CD14-positive monocyte (primary cell): ENCODE measurements around the gene DTYMK. TPM values are rescaled to one million over a fixed set of nuclear protein-coding genes. Genes with fewer than 3 reads are reported as not detected.
A peak's percentile ranks its signal among the peaks of the same experiment; 100 is the strongest.

Experiments
- DNase-seq, 3 donors: peaks; one replicate each; pipeline ENCODE4 v3.0.0-alpha.2; 2011 to 2022
- H2AFZ ChIP-seq: 2 replicates; pipeline ENCODE4 v1.6.0; 2012; ENCODE audit warnings: mild to moderate bottlenecking, low read depth, low read length, inconsistent platforms; ENCODE audit not compliant: insufficient read depth, poor library complexity, severe bottlenecking
- H3K27ac ChIP-seq, 2 donors: 1 replicate in 1 of 2; 2 replicates in 1 of 2; pipeline ENCODE4 v1.5.1; 2012 to 2013; ENCODE audit warnings: low read length in 2 of 2, control low read depth in 1 of 2, inconsistent platforms in 1 of 2, low read depth in 1 of 2, mild to moderate bottlenecking in 1 of 2
- H3K27me3 ChIP-seq, 2 donors: one replicate each; pipeline versions ENCODE4 v1.6.0 to v1.6.1; 2011 to 2013; ENCODE audit warnings: low read length in 2 of 2; ENCODE audit not compliant: control insufficient read depth in 2 of 2, insufficient read depth in 2 of 2
- H3K36me3 ChIP-seq, 2 donors: replicated peaks in 1 of 2; 1 replicate in 1 of 2; 2 replicates in 1 of 2; pipeline versions ENCODE4 v1.5.1 to v1.6.1; 2012 to 2013; ENCODE audit warnings: low read length in 2 of 2, control low read depth in 1 of 2, inconsistent platforms in 1 of 2, mild to moderate bottlenecking in 1 of 2; ENCODE audit not compliant: insufficient read depth in 2 of 2, control insufficient read depth in 1 of 2
- H3K4me1 ChIP-seq, 2 donors: 1 replicate in 1 of 2; 2 replicates in 1 of 2; pipeline versions ENCODE4 v1.5.1 to v1.6.1; 2012 to 2013; ENCODE audit warnings: low read length in 2 of 2, control low read depth in 1 of 2, inconsistent platforms in 1 of 2, mild to moderate bottlenecking in 1 of 2, moderate library complexity in 1 of 2; ENCODE audit not compliant: insufficient read depth in 2 of 2, control insufficient read depth in 1 of 2
- H3K4me2 ChIP-seq: replicated peaks from 2 replicates; pipeline ENCODE3; 2012; ENCODE audit warnings: low read length, moderate library complexity, mild to moderate bottlenecking; ENCODE audit not compliant: poor library complexity, severe bottlenecking; ENCODE audit errors: extremely low read depth
- H3K4me3 ChIP-seq, 3 experiments: fragments of 200-600 bp in 1 of 3; sonication (generic) in 1 of 3; replicated peaks in 1 of 3; 1 replicate in 2 of 3; 2 replicates in 1 of 3; pipeline ENCODE4 v1.5.1; 2011 to 2013; ENCODE audit warnings: low read length in 3 of 3, mild to moderate bottlenecking in 3 of 3, control low read depth in 2 of 3, low read depth in 2 of 3, inconsistent platforms in 1 of 3, moderate library complexity in 1 of 3
- H3K79me2 ChIP-seq: 2 replicates; pipeline ENCODE4 v1.6.0; 2012; ENCODE audit warnings: mild to moderate bottlenecking, control low read depth, inconsistent platforms, low read length, moderate library complexity; ENCODE audit not compliant: insufficient read depth
- H3K9ac ChIP-seq: 2 replicates; pipeline ENCODE4 v1.6.0; 2017; ENCODE audit warnings: low read length, mild to moderate bottlenecking; ENCODE audit not compliant: insufficient read depth, poor library complexity, severe bottlenecking
- H3K9me3 ChIP-seq, 2 donors: replicated peaks in 1 of 2; 1 replicate in 1 of 2; 2 replicates in 1 of 2; pipeline versions ENCODE4 v1.5.1 to v1.6.1; 2012 to 2013; ENCODE audit warnings: low read length in 2 of 2, control low read depth in 1 of 2; ENCODE audit not compliant: control insufficient read depth in 1 of 2, insufficient read depth in 1 of 2
- H4K20me1 ChIP-seq: 2 replicates; pipeline ENCODE4 v1.6.0; 2012; ENCODE audit warnings: mild to moderate bottlenecking, low read length, control low read depth, moderate library complexity; ENCODE audit not compliant: insufficient read depth
- H3K27ac Mint-ChIP-seq, 7 donors: one replicate each; pipeline ENCODE4 v1.8.0; 2020; ENCODE audit warnings: mild to moderate bottlenecking in 7 of 7, mixed read lengths in 7 of 7, moderate library complexity in 6 of 7, inconsistent platforms in 2 of 7
- H3K27me3 Mint-ChIP-seq, 3 donors: one replicate each; pipeline ENCODE4 v1.8.0; 2021 to 2022; ENCODE audit warnings: low read depth in 3 of 3, mild to moderate bottlenecking in 3 of 3, mixed read lengths in 3 of 3, moderate library complexity in 3 of 3, inconsistent platforms in 1 of 3
- H3K36me3 Mint-ChIP-seq, 2 donors: one replicate each; pipeline ENCODE4 v1.8.0; 2020; ENCODE audit warnings: mixed read lengths in 2 of 2, inconsistent platforms in 1 of 2, mild to moderate bottlenecking in 1 of 2
- H3K4me1 Mint-ChIP-seq: one replicate; pipeline ENCODE4 v1.8.0; 2020; ENCODE audit warnings: mild to moderate bottlenecking, mixed read lengths
- H3K4me3 Mint-ChIP-seq, 2 donors: one replicate each; pipeline ENCODE4 v1.8.0; 2020; ENCODE audit warnings: mild to moderate bottlenecking in 2 of 2, mixed read lengths in 2 of 2, moderate library complexity in 1 of 2
- H3K9me3 Mint-ChIP-seq, 7 donors: one replicate each; pipeline ENCODE4 v1.8.0; 2020 to 2022; ENCODE audit warnings: mixed read lengths in 7 of 7, mild to moderate bottlenecking in 6 of 7, moderate library complexity in 6 of 7, inconsistent platforms in 2 of 7
- WGBS: methylation state at CpG from one replicate; pipeline ENCODE4 v1.1.5; 2013; ENCODE audit warnings: missing lambda C conversion rate; ENCODE audit not compliant: insufficient coverage; 5-methylcytosine and 5-hydroxymethylcytosine counted together
- intact Hi-C, 2 donors: fragments of 100-400 bp; cut with micrococcal nuclease; formaldehyde crosslinking; loops; one replicate each; pipeline versions ENCODE4 v1.15.0 to v1.15.1; 2023
- polyA plus RNA-seq, 3 donors: library from polyadenylated mRNA; depleted of rRNA in 1 of 3; unstranded in 2 of 3; stranded (reverse) in 1 of 3; fragments of 300-500 nt in 2 of 3; fragments of >200 nt in 1 of 3; fragmentation: Illumina TruSeq in 2 of 3; gene quantifications; 1 replicate in 2 of 3; 2 replicates in 1 of 3; pipeline ENCODE4 v1.2.3, GENCODE V29; 2012 to 2021
- TF ChIP-seq, protein P1 (sequence below): fragments of 200-600 bp; IDR thresholded peaks from one replicate; pipeline ENCODE4 v1.8.0; 2022; ENCODE audit warnings: antibody characterized with exemption, mild to moderate bottlenecking

Gene DTYMK
- polyA plus RNA-seq, 3 donors, result 13.0 to 23.5 (median 18.7) TPM

DNA sequence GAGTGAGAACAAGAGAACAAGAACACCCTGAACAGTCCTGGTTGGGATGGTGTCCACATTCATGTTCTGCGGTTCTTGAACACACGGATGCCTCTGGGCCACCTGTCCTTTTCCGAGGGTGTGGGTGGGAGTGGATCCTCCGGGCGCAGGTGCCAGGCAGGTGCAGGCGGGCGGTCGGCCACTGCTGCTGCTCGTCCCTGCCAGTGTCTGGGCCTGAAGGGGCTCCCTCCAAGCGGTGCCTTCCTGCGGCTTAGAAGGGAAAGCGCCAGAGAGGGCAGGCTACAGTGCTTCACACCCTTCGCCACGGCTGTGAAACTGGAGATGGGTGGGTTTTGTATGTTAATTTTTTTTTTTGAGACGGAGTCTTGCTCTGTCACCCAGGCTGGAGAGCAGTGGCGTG lies 39.8 kb upstream of the DTYMK start:
- Histone ChIP-seq H3K4me1 (peaks cover 7 to 15% of the 10 kb centered on the region in 2 donors), H3K4me2 (no peak overlapping the region), H4K20me1 (no peaks in the 10 kb centered on the region), H3K27ac (no peak overlapping the region), H3K27me3 (no peaks in the 10 kb centered on the region), H3K36me3 (peaks cover 16 to 29% of the 10 kb centered on the region in 2 donors), H3K79me2 (no peaks in the 10 kb centered on the region), H3K9me3 (peaks cover 30 to 39% of the 10 kb centered on the region in 2 donors), H2AFZ (no peak overlapping the region), H3K4me3 (no peak overlapping the region), H3K9ac (no peak overlapping the region)
- Mint-ChIP-seq H3K27ac (no peak overlapping the region), H3K4me3 (no peak overlapping the region), H3K27me3 (peaks cover 0 to 2% (median 0%) of the 10 kb centered on the region in 3 donors), H3K36me3 (peaks cover 29 to 36% of the 10 kb centered on the region in 2 donors), H3K4me1 (peaks cover 17% of the 10 kb centered on the region), H3K9me3 (peaks cover 29 to 38% (median 35%) of the 10 kb centered on the region in 7 donors)
- intact Hi-C loops, result no loop called here
- TF ChIP-seq, protein P1, sequence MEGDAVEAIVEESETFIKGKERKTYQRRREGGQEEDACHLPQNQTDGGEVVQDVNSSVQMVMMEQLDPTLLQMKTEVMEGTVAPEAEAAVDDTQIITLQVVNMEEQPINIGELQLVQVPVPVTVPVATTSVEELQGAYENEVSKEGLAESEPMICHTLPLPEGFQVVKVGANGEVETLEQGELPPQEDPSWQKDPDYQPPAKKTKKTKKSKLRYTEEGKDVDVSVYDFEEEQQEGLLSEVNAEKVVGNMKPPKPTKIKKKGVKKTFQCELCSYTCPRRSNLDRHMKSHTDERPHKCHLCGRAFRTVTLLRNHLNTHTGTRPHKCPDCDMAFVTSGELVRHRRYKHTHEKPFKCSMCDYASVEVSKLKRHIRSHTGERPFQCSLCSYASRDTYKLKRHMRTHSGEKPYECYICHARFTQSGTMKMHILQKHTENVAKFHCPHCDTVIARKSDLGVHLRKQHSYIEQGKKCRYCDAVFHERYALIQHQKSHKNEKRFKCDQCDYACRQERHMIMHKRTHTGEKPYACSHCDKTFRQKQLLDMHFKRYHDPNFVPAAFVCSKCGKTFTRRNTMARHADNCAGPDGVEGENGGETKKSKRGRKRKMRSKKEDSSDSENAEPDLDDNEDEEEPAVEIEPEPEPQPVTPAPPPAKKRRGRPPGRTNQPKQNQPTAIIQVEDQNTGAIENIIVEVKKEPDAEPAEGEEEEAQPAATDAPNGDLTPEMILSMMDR, result no peak
- no peak for DNase-seq
- WGBS, result 97% methylated on average over 13 of the region's 16 CpGs

DNA sequence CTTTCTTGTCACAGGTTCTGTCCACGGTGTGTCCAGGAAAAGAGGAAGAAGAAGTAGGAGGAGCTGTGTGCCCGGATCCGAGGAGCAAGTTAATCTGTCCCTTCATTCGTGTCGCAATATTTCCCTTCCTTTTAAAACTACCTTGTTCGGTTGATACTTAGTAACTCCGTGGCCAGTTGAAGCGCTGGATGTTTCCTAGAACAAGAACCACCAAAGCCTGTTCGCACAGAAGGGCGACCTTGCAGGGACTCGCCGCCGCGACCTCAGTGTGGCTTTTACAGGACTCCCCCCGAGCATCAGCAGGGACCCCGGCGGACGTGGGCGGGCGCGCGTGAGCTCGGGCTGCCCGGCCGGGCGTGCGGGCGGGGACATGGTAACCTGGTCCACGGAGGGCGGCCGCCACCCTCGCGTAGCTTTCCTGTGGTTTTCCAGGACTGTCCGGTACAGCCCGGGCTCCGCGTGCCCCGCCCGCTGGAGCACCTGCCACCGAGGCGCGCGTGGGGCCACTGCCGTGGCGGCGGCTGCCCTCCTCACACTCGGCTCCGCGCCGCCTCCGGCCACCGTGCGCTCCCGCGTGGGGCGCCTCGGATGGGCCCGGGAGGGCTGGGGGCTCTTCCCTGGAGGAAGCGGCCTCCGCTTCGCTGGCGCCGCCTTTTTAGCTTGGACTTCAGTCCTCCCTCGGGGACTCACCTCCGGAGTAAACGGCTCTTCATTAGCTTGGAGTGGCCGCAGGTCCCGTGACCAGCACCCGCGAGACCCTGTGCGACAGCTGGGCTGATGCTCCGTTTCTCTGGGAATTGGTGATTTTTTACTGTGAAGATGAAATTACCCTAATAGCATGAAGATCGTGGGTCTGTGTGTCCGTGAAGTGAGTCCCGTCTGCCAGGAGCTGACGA lies 38.6 kb upstream of the DTYMK start:
- no peak overlapping the region for H3K27ac ChIP-seq
- DNase-seq, result no peak
- H3K4me2 ChIP-seq, result no peak overlapping the region
- no peak overlapping the region for H3K4me3 Mint-ChIP-seq
- no peak overlapping the region for H2AFZ ChIP-seq
- 92% methylated on average over 68 of the region's 76 CpGs for WGBS
- peaks cover 31 to 43% (median 41%) of the 10 kb centered on the region in 7 donors for H3K9me3 Mint-ChIP-seq
- H3K4me3 ChIP-seq, result no peak overlapping the region
- H3K4me1 Mint-ChIP-seq, result peaks cover 7% of the 10 kb centered on the region
- H4K20me1 ChIP-seq, result no peaks in the 10 kb centered on the region
- H3K36me3 Mint-ChIP-seq, result peaks cover 39 to 49% of the 10 kb centered on the region in 2 donors
- H3K9me3 ChIP-seq, result peaks cover 31 to 51% of the 10 kb centered on the region in 2 donors
- intact Hi-C loops, result no loop called here
- peaks cover 27 to 41% of the 10 kb centered on the region in 2 donors for H3K36me3 ChIP-seq
- H3K79me2 ChIP-seq, result no peaks in the 10 kb centered on the region
- H3K9ac ChIP-seq, result no peak overlapping the region
- peak overlapping the region in 1 of 7 donors; percentile 45 for H3K27ac Mint-ChIP-seq
- no peaks in the 10 kb centered on the region for H3K27me3 ChIP-seq
- TF ChIP-seq, protein P1, result no peak
- peaks cover 0 to 2% of the 10 kb centered on the region in 2 donors for H3K4me1 ChIP-seq
- peaks cover 0 to 2% (median 0%) of the 10 kb centered on the region in 3 donors for H3K27me3 Mint-ChIP-seq
